Lower lobe of right lung (tissue), 2 donors: ENCODE results near the gene OARD1. TPM values are rescaled to one million over a fixed set of nuclear protein-coding genes. Genes with fewer than 3 reads are reported as not detected.
"Not testable (repeated sequence)": the region's sequence is repeated elsewhere in the genome, so short reads cannot be mapped to it uniquely, and the experiment has no call there.

Experiments used
- ATAC-seq, 2 donors: fragments of 200-7000 bp; cut with Tn5 transposase; one replicate each; pipeline ENCODE4 v1.9.1; 2020 to 2022; ENCODE audit warnings: mild to moderate bottlenecking in 2 of 2, moderate library complexity in 2 of 2
- DNase-seq: peaks from one replicate; pipeline ENCODE4 v3.0.0-alpha.2; 2020
- H3K27ac ChIP-seq: fragments of 200-600 bp; one replicate; pipeline ENCODE4 v1.8.0; 2022
- H3K27me3 ChIP-seq: fragments of 200-600 bp; one replicate; pipeline ENCODE4 v1.8.0; 2022; ENCODE audit warnings: low read depth
- H3K36me3 ChIP-seq: fragments of 200-600 bp; one replicate; pipeline ENCODE4 v1.8.0; 2022; ENCODE audit warnings: mild to moderate bottlenecking
- H3K4me1 ChIP-seq: fragments of 200-600 bp; one replicate; pipeline ENCODE4 v1.8.0; 2022
- H3K4me3 ChIP-seq: fragments of 200-600 bp; one replicate; pipeline ENCODE4 v1.8.0; 2022; ENCODE audit warnings: mild to moderate bottlenecking
- H3K9me3 ChIP-seq: fragments of 200-600 bp; one replicate; pipeline ENCODE4 v1.8.0; 2022
- CTCF ChIP-seq: fragments of 200-600 bp; IDR thresholded peaks from one replicate; pipeline ENCODE4 v1.8.0; 2022; ENCODE audit warnings: antibody characterized with exemption, mild to moderate bottlenecking
- intact Hi-C: fragments of 100-400 bp; cut with DNase I; formaldehyde crosslinking; loops from one replicate; pipeline ENCODE4 v1.11.0; 2022
- total RNA-seq: library from RNA; stranded (reverse); fragmentation: NEBNext Ultra II Directional; extraction: Animal tissue kit (Norgen Biotek cat#: 25700); gene quantifications from one replicate; pipeline ENCODE4 v1.2.1, GENCODE V29; 2021
- donor health status: DM: no; HTN: yes; CAD: no; lungs with severe emphysema.

Gene OARD1
- total RNA-seq, 1 donor from 2014 or later: 28.7 TPM

- Histone ChIP-seq H3K4me1 (peaks cover 9% of the 10 kb centered on the region), H3K27ac (no peak overlapping the region), H3K4me3 (no peak overlapping the region), H3K9me3 (no peaks in the 10 kb centered on the region), H3K36me3 (no peaks in the 10 kb centered on the region), H3K27me3 (no peaks in the 10 kb centered on the region)
- ATAC-seq (no peak), DNase-seq (no peak)
- no peak for TF ChIP-seq CTCF
- intact Hi-C loops: no loop called here
Measured at GRCh38 chr6:41023114-41023513, 49.0 kb downstream of the OARD1 start.

GRCh38 chr6:41022294-41022693 is 49.9 kb downstream of the OARD1 start:
- no peaks in the 10 kb centered on the region for H3K9me3 ChIP-seq
- TF ChIP-seq CTCF: no peak
- DNase-seq: no peak
- peaks cover 4% of the 10 kb centered on the region for H3K4me1 ChIP-seq
- H3K4me3 ChIP-seq: no peak overlapping the region
- no peaks in the 10 kb centered on the region for H3K27me3 ChIP-seq
- ATAC-seq: no peak
- H3K36me3 ChIP-seq: no peaks in the 10 kb centered on the region
- intact Hi-C loops: no loop called here
- H3K27ac ChIP-seq: no peak overlapping the region

GRCh38 chr6:41021832-41022231 is 50.3 kb downstream of the OARD1 start:
- no peak for TF ChIP-seq CTCF
- Histone ChIP-seq H3K4me3 (no peak overlapping the region), H3K9me3 (no peaks in the 10 kb centered on the region), H3K27ac (no peak overlapping the region), H3K36me3 (no peaks in the 10 kb centered on the region), H3K4me1 (no peaks in the 10 kb centered on the region), H3K27me3 (no peaks in the 10 kb centered on the region)
- ATAC-seq (no peak), DNase-seq (no peak)
- intact Hi-C loops: no loop called here

GRCh38 chr6:41017663-41018062 is 54.5 kb downstream of the OARD1 start:
- no peaks in the 10 kb centered on the region for H3K36me3 ChIP-seq
- H3K9me3 ChIP-seq: no peaks in the 10 kb centered on the region
- DNase-seq: no peak
- H3K4me3 ChIP-seq: no peak overlapping the region
- no peak for ATAC-seq
- no peak for TF ChIP-seq CTCF
- H3K4me1 ChIP-seq: no peaks in the 10 kb centered on the region
- no peaks in the 10 kb centered on the region for H3K27me3 ChIP-seq
- H3K27ac ChIP-seq: no peak overlapping the region
- intact Hi-C loops: no loop called here

- intact Hi-C loops, H3K27ac ChIP-seq, H3K4me3 ChIP-seq, DNase-seq, H3K4me1 ChIP-seq, H3K9me3 ChIP-seq, ATAC-seq, H3K36me3 ChIP-seq, H3K27me3 ChIP-seq: not testable (repeated sequence)
Measured at GRCh38 chr6:41015860-41016259, 56.3 kb downstream of the OARD1 start.

- no peaks in the 10 kb centered on the region for H3K27me3 ChIP-seq
- no peak overlapping the region for H3K4me3 ChIP-seq
- DNase-seq: no peak
- H3K9me3 ChIP-seq: no peaks in the 10 kb centered on the region
- H3K4me1 ChIP-seq: no peaks in the 10 kb centered on the region
- TF ChIP-seq CTCF: no peak
- intact Hi-C loops: no loop called here
- H3K36me3 ChIP-seq: no peaks in the 10 kb centered on the region
- ATAC-seq: no peak
- H3K27ac ChIP-seq: no peak overlapping the region
Measured at GRCh38 chr6:41014780-41015179, 57.4 kb downstream of the OARD1 start.

Other genes starting within 250 kb of the OARD1 start
- gene UNC5CL, start 33.1 kb downstream of the OARD1 start, total RNA-seq: 1.1 TPM
- not detected for gene TSPO2, start 29.9 kb downstream of the OARD1 start, total RNA-seq
- 0.65 TPM for gene APOBEC2, start 19.2 kb downstream of the OARD1 start, total RNA-seq
- gene NFYA, start 618 bp upstream of the OARD1 start, total RNA-seq: 21.0 TPM
- 2.0 TPM for gene TREML1, start 82.0 kb upstream of the OARD1 start, total RNA-seq
- gene TREM2, start 90.8 kb upstream of the OARD1 start, total RNA-seq: 58.5 TPM
- gene TREML2, start 128.8 kb upstream of the OARD1 start, total RNA-seq: 1.4 TPM
- gene TREML4, start 156.0 kb upstream of the OARD1 start, total RNA-seq: not detected
- 160 TPM for gene TREM1, start 214.3 kb upstream of the OARD1 start, total RNA-seq